NCI-H128 (cell line): ENCODE results near the gene MACROD2.

Source experiments
- DNase-seq: peaks from one replicate; lab custom pipeline; 2025; ENCODE audit not compliant: unreplicated experiment; lab: John Stamatoyannopoulos, UW

MACROD2 gene

GRCh38 chr20:15674253-15675060 lies 1679.1 kb downstream of the MACROD2 start:
- no peak for DNase-seq

GRCh38 chr20:15675061-15675514 lies 1679.8 kb downstream of the MACROD2 start:
- no peak for DNase-seq

- no peak for DNase-seq
Observed at GRCh38 chr20:15675813-15676484, 1680.6 kb downstream of the MACROD2 start.

DNA sequence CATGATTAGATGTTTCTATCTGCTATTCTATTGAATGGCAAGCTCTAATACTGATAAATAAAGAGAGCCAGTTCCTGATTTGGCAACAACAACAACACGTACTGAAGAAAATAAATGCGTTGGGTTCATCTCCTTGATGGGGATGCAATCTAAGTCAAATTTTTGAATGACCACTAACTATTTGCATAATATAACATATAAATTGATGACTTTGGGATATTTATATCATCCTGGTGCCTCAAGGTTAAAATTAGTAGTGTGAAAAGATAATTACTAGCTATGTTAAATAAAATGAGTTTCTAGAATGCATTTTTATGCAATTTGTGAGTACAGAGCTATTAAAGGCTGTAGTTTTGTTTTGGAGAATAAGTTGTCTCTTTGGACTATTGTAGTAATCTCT lies 1681.5 kb downstream of the MACROD2 start:
- no peak for DNase-seq

DNA sequence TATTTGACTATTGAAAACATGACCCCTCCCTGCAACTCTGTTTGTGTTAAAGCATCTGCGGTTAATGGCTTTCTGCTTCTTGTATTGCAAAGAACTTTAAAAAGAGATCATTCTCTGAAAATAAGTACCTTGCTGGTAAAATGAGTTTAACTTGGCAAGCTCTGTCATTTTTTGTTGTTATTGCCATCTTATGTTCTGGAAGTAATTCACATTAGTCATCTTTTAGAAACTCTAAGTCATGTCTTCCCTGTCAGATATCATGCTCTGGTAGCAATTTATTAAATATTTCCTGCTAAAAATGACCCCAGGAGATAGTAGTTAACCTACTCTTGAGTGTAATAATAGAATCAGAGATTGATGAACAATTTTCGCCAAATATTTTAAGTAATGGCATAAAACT lies 1687.4 kb downstream of the MACROD2 start:
- DNase-seq, result no peak

DNA sequence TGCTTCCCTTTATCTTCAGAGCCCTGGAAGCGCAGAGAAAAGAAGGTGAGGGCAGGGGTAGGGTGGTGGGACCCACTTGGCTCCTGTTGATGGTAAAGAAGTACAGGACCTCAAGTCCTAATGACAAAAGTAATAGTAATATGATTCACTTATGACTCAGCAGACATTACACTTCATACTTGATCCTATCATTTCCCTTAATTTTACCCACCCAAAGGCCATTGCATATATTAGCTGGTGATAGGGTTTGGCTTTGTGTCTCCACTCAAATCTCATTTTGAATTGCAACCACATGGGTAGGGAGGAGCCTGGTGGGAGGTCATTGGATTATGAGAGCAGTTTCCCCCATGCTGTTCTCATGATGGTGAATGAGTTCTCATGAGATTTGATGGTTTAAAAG lies 1697.3 kb downstream of the MACROD2 start:
- DNase-seq, result no peak

- no peak for DNase-seq
Observed at GRCh38 chr20:15699431-15700146, 1704.3 kb downstream of the MACROD2 start.

DNA sequence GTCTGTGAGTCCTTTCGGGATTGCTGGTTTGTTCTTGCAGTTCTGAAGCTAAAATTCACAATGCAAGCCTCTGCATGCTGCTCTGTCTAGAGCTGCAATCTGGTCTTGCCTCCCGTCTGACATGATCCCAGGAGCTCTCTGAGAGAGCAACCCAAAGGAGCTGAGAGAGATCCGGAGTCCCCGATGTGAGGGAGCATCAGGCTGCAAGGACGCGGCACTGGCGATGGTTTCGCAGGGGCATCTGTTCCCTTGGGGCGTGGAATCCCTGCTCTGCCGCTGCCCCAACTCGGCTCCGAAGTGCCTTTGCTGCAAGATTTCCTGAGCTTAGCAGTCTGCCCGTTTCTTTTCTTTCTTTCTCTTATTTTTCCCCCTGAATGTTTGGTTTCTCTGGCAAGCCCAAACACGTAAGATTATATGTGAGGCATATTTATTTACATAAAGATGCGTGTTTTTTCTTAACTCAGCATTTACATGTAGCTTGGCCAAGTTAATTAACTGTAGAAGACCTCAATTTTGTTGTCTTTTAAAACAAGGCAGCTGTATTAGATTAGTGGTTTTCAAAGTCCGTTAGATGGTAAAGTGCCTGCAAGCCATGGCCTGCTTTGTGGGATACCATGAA lies 1704.9 kb downstream of the MACROD2 start:
- DNase-seq, result no peak

DNA sequence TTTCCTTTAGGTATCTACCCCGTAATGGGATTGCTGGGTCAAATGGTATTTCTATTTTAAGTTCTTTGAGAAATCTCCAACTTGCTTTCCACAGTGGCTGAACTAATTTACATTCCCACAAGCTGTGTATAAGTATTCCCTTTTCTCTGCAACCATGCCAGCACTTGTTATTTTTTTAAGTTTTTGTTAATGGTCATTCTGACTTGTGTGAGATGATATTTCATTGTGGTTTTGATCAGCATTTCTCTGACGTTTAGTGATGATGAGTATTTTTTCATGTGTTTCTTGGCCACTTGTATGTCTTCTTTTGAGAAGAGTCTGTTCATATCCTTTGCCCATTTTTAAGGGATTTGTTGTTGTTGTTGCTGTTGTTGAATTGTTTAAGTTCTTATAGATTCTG lies 1706.8 kb downstream of the MACROD2 start:
- DNase-seq, result no peak

DNA sequence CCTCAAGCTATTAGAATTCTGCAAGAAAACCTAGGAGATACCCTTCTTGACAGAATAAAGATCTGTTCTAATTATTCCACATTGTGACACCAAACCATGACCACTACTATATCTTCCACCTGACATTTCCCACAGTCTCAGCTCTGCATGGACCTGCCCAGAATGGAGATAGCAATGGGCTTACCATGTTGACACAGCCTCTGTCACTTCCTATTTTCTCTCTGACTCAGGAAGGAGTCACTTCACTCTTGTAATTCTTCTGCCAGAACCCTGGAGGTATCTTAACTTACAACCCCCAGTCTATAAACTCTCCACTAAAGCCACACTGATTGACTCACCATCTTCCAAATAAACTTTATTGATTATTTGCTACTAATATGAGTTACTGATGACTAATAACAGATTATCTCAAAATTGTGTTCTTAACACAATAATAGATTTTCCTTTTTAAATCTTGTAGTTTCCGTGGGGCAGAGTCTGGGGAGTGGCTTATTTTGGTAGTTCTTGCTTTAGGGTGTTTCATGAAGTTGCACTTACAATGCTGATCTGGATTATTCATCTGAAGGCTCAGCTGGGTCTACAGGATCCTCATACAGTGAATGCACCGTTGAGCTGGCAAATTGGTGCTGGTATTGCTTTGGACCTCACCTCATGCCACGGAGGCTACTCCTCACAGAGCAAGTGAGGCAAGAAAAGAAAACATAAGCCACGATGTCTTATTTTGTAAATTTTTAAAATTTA lies 1708.0 kb downstream of the MACROD2 start:
- DNase-seq, result no peak

DNA sequence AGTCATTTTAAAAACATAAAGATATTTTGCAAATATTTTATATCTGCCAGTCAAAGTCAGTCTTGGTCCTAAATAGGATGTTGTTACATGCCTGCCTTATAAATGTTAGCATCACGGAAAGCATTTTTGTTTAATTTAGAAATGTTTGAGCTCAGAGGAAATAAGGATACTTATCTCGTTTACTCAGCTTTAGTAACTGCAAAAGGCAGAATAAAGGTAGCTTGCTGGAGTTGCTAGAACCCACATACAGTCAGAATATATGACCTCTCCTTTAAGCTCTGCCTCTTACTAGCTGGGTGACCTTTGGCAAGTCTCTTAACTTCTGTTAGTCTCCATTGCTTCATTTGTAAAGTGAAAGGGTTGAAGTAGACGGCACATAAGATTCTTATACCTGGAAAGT lies 1710.7 kb downstream of the MACROD2 start:
- DNase-seq, result no peak

DNA sequence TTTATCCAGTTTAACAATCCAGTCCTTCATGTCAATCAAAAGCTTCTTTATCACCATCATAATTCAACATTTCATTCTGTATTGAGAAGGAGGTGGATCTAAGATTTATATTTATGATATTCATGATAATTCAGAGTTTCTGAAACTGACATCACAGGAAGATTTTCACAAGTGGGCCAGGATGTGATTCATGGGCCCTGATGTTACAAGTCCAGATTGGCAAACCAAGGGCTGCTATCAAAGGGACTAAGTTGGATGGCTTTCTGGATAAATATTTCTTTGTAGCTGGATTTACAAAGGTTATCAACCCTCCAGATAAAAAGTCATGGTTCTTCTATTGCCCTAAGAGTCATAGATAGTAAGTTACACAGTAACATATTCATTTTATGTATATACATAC lies 1711.4 kb downstream of the MACROD2 start:
- no peak for DNase-seq

DNA sequence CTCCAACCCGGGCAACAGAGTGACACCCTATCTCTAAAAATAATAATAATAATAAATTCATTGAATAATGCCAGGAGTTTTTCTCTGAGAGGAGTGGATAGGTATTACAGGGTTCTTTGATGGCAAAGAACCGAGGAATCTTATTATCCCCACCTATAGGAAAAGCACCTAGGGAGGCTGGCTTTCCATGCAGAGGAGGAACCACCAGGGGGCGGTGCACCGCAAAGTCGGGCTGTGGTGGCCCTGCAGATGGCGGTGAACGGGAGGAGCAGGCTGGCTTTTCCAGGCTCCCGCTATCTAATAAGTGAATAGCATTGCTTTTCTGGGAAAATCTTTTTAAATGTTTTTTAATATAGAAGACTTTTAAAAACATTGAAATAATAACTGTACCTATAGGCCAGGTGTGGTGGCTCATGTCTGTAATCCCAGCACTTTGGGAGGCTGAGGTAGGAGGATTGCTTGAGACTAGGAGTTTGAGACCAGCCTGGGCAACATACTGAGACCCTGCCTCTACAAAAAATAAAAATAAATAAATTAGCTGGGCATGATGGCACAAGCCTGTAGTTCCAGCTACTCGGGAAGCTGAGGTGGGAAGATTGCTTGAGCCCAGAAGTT lies 1713.8 kb downstream of the MACROD2 start:
- DNase-seq, result no peak

DNA sequence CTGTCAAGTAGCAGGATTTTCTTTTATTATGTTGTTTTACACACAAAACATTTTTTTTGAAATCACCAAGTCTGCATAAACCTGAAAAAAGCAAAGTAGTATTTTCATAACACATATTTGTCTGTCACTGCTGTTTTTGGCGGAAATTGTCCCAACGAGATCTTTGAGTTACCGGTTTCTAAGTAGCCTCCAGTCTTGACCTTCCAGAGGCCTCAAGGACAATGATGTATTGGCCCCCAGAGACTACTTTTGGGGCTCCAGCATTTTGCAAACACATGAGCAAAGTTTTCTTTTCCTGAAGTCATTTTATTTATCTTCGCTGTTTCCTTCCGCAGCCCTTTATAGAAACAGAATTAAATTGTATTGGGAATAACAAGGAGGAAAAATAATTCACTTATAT lies 1715.3 kb downstream of the MACROD2 start:
- no peak for DNase-seq

GRCh38 chr20:15711177-15711576 lies 1715.9 kb downstream of the MACROD2 start:
- DNase-seq, result no peak

- DNase-seq, result no peak
Observed at GRCh38 chr20:15716256-15716655, 1720.9 kb downstream of the MACROD2 start.

- no peak for DNase-seq
Observed at GRCh38 chr20:15726416-15726815, 1731.1 kb downstream of the MACROD2 start.

DNA sequence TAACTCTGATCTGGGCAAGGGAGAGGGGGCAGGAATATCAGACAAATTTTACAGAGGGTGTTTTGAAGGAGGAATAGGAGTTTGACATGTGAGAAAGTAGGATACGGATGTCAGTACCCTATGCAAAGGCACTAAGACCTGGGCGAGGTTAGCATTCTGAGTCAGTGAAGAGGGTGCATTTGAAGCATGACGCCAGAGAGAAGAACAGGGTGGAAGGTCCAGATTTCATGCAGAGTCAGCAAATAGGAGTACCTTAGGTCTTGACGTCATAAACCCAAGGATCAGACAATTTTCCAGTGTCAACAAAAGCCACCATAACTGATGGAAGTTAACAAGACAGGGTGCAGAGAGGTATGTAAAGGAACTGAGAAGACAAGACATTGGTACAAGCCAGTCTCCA lies 1738.7 kb downstream of the MACROD2 start:
- DNase-seq, result no peak

GRCh38 chr20:15739035-15739434 lies 1743.7 kb downstream of the MACROD2 start:
- no peak for DNase-seq

GRCh38 chr20:15740046-15740775 lies 1744.9 kb downstream of the MACROD2 start:
- DNase-seq, result no peak
